NCI-H446 treated with DMSO at 0.1 percent for 48 hours (cell line): ENCODE results near the gene LONRF3.

Experiments used
- DNase-seq: peaks from one replicate; lab custom pipeline; 2025; lab: John Stamatoyannopoulos, UW

The LONRF3 gene

GRCh38 chrX:118974088-118974907 lies at the start of gene LONRF3:
LONRF3 (plus strand) TSS chrX:118974618; CDS start chrX:118974781, 163 bp downstream.
- DNase-seq, result no peak

- no peak for DNase-seq
Measured at GRCh38 chrX:118928151-118928550, 46.3 kb upstream of the LONRF3 start.

- DNase-seq, result no peak
Measured at GRCh38 chrX:118935352-118935751, 39.1 kb upstream of the LONRF3 start.

GRCh38 chrX:118941147-118941546 lies 33.3 kb upstream of the LONRF3 start:
- DNase-seq, result no peak

- DNase-seq, result no peak
Measured at GRCh38 chrX:118943102-118943501, 31.3 kb upstream of the LONRF3 start.

- no peak for DNase-seq
Measured at GRCh38 chrX:118945921-118946320, 28.5 kb upstream of the LONRF3 start.

- DNase-seq, result no peak
Measured at GRCh38 chrX:118948270-118948669, 26.1 kb upstream of the LONRF3 start.

GRCh38 chrX:118961866-118962560 lies 12.4 kb upstream of the LONRF3 start:
- DNase-seq, result no peak

- DNase-seq, result no peak
Measured at GRCh38 chrX:118963159-118963558, 11.3 kb upstream of the LONRF3 start.

- no peak for DNase-seq
Measured at GRCh38 chrX:118964252-118964651, 10.2 kb upstream of the LONRF3 start.

- no peak for DNase-seq
Measured at GRCh38 chrX:118965395-118965794, 9.0 kb upstream of the LONRF3 start.

GRCh38 chrX:118968031-118968430 lies 6.4 kb upstream of the LONRF3 start:
- no peak for DNase-seq

GRCh38 chrX:118971552-118971951 lies 2.9 kb upstream of the LONRF3 start:
- no peak for DNase-seq

GRCh38 chrX:118973389-118974087 lies 880 bp upstream of the LONRF3 start:
- no peak for DNase-seq

GRCh38 chrX:118974908-118975671 lies 672 bp downstream of the LONRF3 start:
- no peak for DNase-seq

- no peak for DNase-seq
Measured at GRCh38 chrX:118975831-118976598, 1.6 kb downstream of the LONRF3 start.

- DNase-seq, result no peak
Measured at GRCh38 chrX:118976599-118977340, 2.4 kb downstream of the LONRF3 start.

- no peak for DNase-seq
Measured at GRCh38 chrX:118977424-118977823, 3.0 kb downstream of the LONRF3 start.

GRCh38 chrX:118978451-118978850 lies 4.0 kb downstream of the LONRF3 start:
- DNase-seq, result no peak

GRCh38 chrX:118980761-118981160 lies 6.3 kb downstream of the LONRF3 start:
- no peak for DNase-seq

GRCh38 chrX:118983513-118983912 lies 9.1 kb downstream of the LONRF3 start:
- DNase-seq, result no peak
